ENCODE results near the gene RNF168.
"Not testable (repeated sequence)": the region's sequence is repeated elsewhere in the genome, so short reads cannot be mapped to it uniquely, and the experiment has no call there.

Gene RNF168

DNA sequence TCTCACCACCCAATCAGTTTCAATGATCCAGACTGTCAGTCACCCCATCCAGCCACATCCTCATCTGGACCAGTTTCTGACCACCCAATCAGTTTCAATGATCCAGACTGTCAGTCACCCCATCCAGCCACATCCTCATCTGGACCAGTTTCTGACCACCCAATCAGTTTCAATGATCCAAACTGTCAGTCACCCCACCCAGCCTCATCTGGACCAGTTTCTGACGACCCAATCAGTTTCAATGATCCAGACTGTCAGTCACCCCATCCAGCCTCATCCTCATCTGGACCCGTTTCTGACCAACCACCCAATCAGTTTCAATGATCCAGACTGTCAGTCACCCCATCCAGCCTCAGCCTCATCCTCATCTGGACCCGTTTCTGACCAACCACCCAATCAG lies 33.4 kb downstream of the RNF168 start:
- not testable (repeated sequence) for H3K4me3 ChIP-seq (ENCODE audit: low read depth, low read length); H3K9me3 ChIP-seq (ENCODE audit: control insufficient read depth, insufficient read depth, low read depth, low read length); H3K9ac ChIP-seq (ENCODE audit: low read length); H3K4me1 ChIP-seq (ENCODE audit: control insufficient read depth, insufficient read depth, low read length); H3K27ac ChIP-seq (ENCODE audit: low read depth, low read length); H3K27me3 ChIP-seq (ENCODE audit: control insufficient read depth, insufficient read depth, low read length)
- H3K36me3 ChIP-seq (ENCODE audit: control insufficient read depth, insufficient read depth, low read length): peaks cover 59% of the 10 kb centered on the region

DNA sequence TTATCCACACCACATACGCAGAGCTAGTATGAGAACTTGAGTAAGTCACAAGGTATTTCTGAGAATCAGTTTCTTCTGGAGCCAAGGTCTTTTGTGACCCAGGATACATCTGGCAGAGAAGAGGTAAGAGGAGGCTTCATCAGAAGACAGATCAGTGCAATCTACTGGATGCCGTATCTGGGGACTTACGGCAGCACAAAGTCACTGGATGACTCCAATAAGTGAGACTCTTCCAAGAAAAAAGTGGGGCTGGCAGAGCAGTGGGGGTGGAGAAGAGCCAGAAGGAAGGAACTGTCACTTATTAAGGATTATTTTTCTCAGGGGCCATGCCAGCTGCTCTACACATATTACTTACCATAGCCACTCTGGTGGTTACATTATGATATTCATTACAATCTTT lies 39.8 kb downstream of the RNF168 start:
- H3K27me3 ChIP-seq (ENCODE audit: control insufficient read depth, insufficient read depth, low read length): no peaks in the 10 kb centered on the region
- H3K27ac ChIP-seq (ENCODE audit: low read depth, low read length): no peak overlapping the region
- peaks cover 10% of the 10 kb centered on the region for H3K36me3 ChIP-seq (ENCODE audit: control insufficient read depth, insufficient read depth, low read length)
- no peak overlapping the region for H3K4me3 ChIP-seq (ENCODE audit: low read depth, low read length)
- H3K9me3 ChIP-seq (ENCODE audit: control insufficient read depth, insufficient read depth, low read depth, low read length): no peaks in the 10 kb centered on the region
- no peak overlapping the region for H3K9ac ChIP-seq (ENCODE audit: low read length)
- no peaks in the 10 kb centered on the region for H3K4me1 ChIP-seq (ENCODE audit: control insufficient read depth, insufficient read depth, low read length)

- H3K27ac ChIP-seq (ENCODE audit: low read depth, low read length): no peak overlapping the region
- no peaks in the 10 kb centered on the region for H3K27me3 ChIP-seq (ENCODE audit: control insufficient read depth, insufficient read depth, low read length)
- no peak overlapping the region for H3K4me3 ChIP-seq (ENCODE audit: low read depth, low read length)
- no peaks in the 10 kb centered on the region for H3K4me1 ChIP-seq (ENCODE audit: control insufficient read depth, insufficient read depth, low read length)
- no peaks in the 10 kb centered on the region for H3K9me3 ChIP-seq (ENCODE audit: control insufficient read depth, insufficient read depth, low read depth, low read length)
- peaks cover 6% of the 10 kb centered on the region for H3K36me3 ChIP-seq (ENCODE audit: control insufficient read depth, insufficient read depth, low read length)
- H3K9ac ChIP-seq (ENCODE audit: low read length): no peak overlapping the region
Measured at GRCh38 chr3:196463478-196463756, 40.2 kb downstream of the RNF168 start.

DNA sequence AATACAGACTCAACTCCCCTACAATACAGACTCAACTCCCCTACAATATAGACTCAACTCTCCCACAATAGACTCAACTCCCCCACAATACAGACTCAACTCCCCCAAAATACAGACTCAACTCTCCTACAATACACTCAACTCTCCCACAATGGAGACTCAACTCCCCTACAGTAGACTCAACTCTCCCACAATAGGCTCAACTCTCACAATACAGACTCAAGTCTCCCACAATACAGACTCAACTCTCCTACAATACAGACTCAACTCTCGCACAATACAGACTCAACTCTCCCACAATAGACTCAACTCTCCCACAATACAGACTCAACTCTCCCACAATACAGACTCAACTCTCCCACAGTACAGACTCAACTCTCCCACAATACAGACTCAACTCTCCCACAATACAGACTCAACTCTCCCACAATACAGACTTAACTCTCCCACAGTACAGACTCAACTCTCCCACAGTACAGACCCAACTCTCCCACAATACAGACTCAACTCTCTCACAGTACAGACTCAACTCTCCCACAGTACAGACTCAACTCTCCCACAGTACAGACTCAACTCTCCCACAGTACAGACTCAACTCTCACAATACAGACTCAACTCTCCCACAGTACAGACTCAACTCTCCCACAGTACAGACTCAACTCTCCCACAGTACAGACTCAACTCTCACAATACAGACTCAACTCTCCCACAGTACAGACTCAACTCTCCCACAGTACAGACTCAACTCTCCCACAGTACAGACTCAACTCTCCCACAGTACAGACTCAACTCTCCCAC lies 40.7 kb downstream of the RNF168 start:
- H3K4me3 ChIP-seq (ENCODE audit: low read depth, low read length); H3K4me1 ChIP-seq (ENCODE audit: control insufficient read depth, insufficient read depth, low read length); H3K36me3 ChIP-seq (ENCODE audit: control insufficient read depth, insufficient read depth, low read length); H3K9ac ChIP-seq (ENCODE audit: low read length); H3K27me3 ChIP-seq (ENCODE audit: control insufficient read depth, insufficient read depth, low read length); H3K9me3 ChIP-seq (ENCODE audit: control insufficient read depth, insufficient read depth, low read depth, low read length); H3K27ac ChIP-seq (ENCODE audit: low read depth, low read length): not testable (repeated sequence)

GRCh38 chr3:196458063-196458462 lies 45.5 kb downstream of the RNF168 start:
- H3K4me3 ChIP-seq (ENCODE audit: low read depth, low read length): no peak overlapping the region
- H3K36me3 ChIP-seq (ENCODE audit: control insufficient read depth, insufficient read depth, low read length): no peaks in the 10 kb centered on the region
- H3K4me1 ChIP-seq (ENCODE audit: control insufficient read depth, insufficient read depth, low read length): no peaks in the 10 kb centered on the region
- H3K27me3 ChIP-seq (ENCODE audit: control insufficient read depth, insufficient read depth, low read length): no peaks in the 10 kb centered on the region
- H3K9me3 ChIP-seq (ENCODE audit: control insufficient read depth, insufficient read depth, low read depth, low read length): no peaks in the 10 kb centered on the region
- H3K9ac ChIP-seq (ENCODE audit: low read length): no peak overlapping the region
- H3K27ac ChIP-seq (ENCODE audit: low read depth, low read length): no peak overlapping the region

GRCh38 chr3:196457470-196457869 lies 46.1 kb downstream of the RNF168 start:
- not testable (repeated sequence) for H3K4me1 ChIP-seq (ENCODE audit: control insufficient read depth, insufficient read depth, low read length); H3K4me3 ChIP-seq (ENCODE audit: low read depth, low read length); H3K9ac ChIP-seq (ENCODE audit: low read length); H3K36me3 ChIP-seq (ENCODE audit: control insufficient read depth, insufficient read depth, low read length); H3K27me3 ChIP-seq (ENCODE audit: control insufficient read depth, insufficient read depth, low read length); H3K27ac ChIP-seq (ENCODE audit: low read depth, low read length); H3K9me3 ChIP-seq (ENCODE audit: control insufficient read depth, insufficient read depth, low read depth, low read length)

GRCh38 chr3:196454935-196455334 lies 48.6 kb downstream of the RNF168 start:
- no peak overlapping the region for H3K27ac ChIP-seq (ENCODE audit: low read depth, low read length)
- H3K9ac ChIP-seq (ENCODE audit: low read length): no peak overlapping the region
- no peak overlapping the region for H3K4me3 ChIP-seq (ENCODE audit: low read depth, low read length)
- no peaks in the 10 kb centered on the region for H3K36me3 ChIP-seq (ENCODE audit: control insufficient read depth, insufficient read depth, low read length)
- no peaks in the 10 kb centered on the region for H3K27me3 ChIP-seq (ENCODE audit: control insufficient read depth, insufficient read depth, low read length)
- no peaks in the 10 kb centered on the region for H3K4me1 ChIP-seq (ENCODE audit: control insufficient read depth, insufficient read depth, low read length)
- no peaks in the 10 kb centered on the region for H3K9me3 ChIP-seq (ENCODE audit: control insufficient read depth, insufficient read depth, low read depth, low read length)

DNA sequence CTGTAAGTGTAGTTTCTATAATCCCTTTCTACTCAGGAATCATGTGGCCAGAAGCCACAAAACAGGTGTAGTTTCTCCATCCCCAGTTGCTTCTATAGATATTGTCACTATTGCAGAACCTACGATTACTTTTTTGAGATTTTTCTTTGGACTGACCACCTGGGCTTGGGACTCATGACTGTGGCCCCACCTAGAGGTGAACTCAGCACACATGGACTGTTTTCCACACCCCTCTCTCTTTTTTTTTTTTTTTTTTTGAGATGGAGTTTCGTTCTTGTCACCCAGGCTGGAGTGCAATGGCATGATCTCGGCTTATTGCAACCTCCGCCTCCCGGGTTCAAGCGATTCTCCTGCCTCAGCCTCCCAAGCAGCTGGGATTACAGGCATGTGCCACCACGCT lies 58.2 kb downstream of the RNF168 start:
- not testable (repeated sequence) for H3K36me3 ChIP-seq (ENCODE audit: control insufficient read depth, insufficient read depth, low read length); H3K27me3 ChIP-seq (ENCODE audit: control insufficient read depth, insufficient read depth, low read length); H3K27ac ChIP-seq (ENCODE audit: low read depth, low read length); H3K4me3 ChIP-seq (ENCODE audit: low read depth, low read length); H3K9me3 ChIP-seq (ENCODE audit: control insufficient read depth, insufficient read depth, low read depth, low read length); H3K9ac ChIP-seq (ENCODE audit: low read length); H3K4me1 ChIP-seq (ENCODE audit: control insufficient read depth, insufficient read depth, low read length)

GRCh38 chr3:196444500-196444894 lies 59.1 kb downstream of the RNF168 start:
- H3K9ac ChIP-seq (ENCODE audit: low read length): no peak overlapping the region
- no peak overlapping the region for H3K27ac ChIP-seq (ENCODE audit: low read depth, low read length)
- H3K36me3 ChIP-seq (ENCODE audit: control insufficient read depth, insufficient read depth, low read length): no peaks in the 10 kb centered on the region
- H3K4me1 ChIP-seq (ENCODE audit: control insufficient read depth, insufficient read depth, low read length): no peaks in the 10 kb centered on the region
- no peaks in the 10 kb centered on the region for H3K27me3 ChIP-seq (ENCODE audit: control insufficient read depth, insufficient read depth, low read length)
- no peaks in the 10 kb centered on the region for H3K9me3 ChIP-seq (ENCODE audit: control insufficient read depth, insufficient read depth, low read depth, low read length)
- no peak overlapping the region for H3K4me3 ChIP-seq (ENCODE audit: low read depth, low read length)

- Histone ChIP-seq H3K9ac (ENCODE audit: low read length) (no peak overlapping the region), H3K4me1 (ENCODE audit: control insufficient read depth, insufficient read depth, low read length) (no peaks in the 10 kb centered on the region), H3K9me3 (ENCODE audit: control insufficient read depth, insufficient read depth, low read depth, low read length) (no peaks in the 10 kb centered on the region), H3K36me3 (ENCODE audit: control insufficient read depth, insufficient read depth, low read length) (no peaks in the 10 kb centered on the region), H3K27me3 (ENCODE audit: control insufficient read depth, insufficient read depth, low read length) (no peaks in the 10 kb centered on the region), H3K4me3 (ENCODE audit: low read depth, low read length) (no peak overlapping the region), H3K27ac (ENCODE audit: low read depth, low read length) (no peak overlapping the region)
Measured at GRCh38 chr3:196440696-196441095, 62.9 kb downstream of the RNF168 start.

DNA sequence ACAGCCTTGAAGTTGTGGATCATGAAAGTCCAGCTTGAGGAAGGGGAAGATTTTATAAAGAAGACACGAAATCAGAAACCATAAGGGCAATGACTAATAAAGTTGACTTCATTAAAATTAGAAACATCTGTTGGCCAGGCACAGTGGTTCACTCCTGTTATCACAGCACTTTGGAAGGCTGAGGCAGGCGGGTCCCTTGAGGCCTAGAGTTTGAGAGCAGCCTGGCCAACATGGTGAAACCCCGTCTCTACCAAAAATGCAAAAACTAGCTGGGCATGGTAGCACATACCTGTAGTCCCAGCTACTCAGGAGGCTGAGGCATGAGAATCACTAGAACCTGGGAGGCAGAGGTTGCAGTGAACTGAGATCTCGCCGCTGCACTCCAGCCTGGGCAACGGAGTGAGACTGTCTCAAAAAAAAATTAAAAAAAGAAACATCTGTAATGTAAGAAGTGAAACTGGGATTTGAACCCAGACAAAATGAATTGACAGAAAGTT lies 63.5 kb downstream of the RNF168 start:
- H3K36me3 ChIP-seq (ENCODE audit: control insufficient read depth, insufficient read depth, low read length): no peaks in the 10 kb centered on the region
- no peaks in the 10 kb centered on the region for H3K4me1 ChIP-seq (ENCODE audit: control insufficient read depth, insufficient read depth, low read length)
- H3K4me3 ChIP-seq (ENCODE audit: low read depth, low read length): no peak overlapping the region
- no peak overlapping the region for H3K9ac ChIP-seq (ENCODE audit: low read length)
- H3K9me3 ChIP-seq (ENCODE audit: control insufficient read depth, insufficient read depth, low read depth, low read length): no peaks in the 10 kb centered on the region
- no peak overlapping the region for H3K27ac ChIP-seq (ENCODE audit: low read depth, low read length)
- H3K27me3 ChIP-seq (ENCODE audit: control insufficient read depth, insufficient read depth, low read length): no peaks in the 10 kb centered on the region

Data from HUES6 (cell line).